GM12878 (cell line): ENCODE results near the gene TRIM7. TPM values are rescaled to one million over a fixed set of nuclear protein-coding genes. Genes with fewer than 3 reads are reported as not detected.

Experiments
- ATAC-seq: fragments of 200-7000 bp; cut with Tn5 transposase; 3 replicates; pipeline ENCODE4 v1.9.1; 2020; ENCODE audit warnings: mild to moderate bottlenecking, moderate library complexity
- BruUV-seq: library from RNA; stranded (reverse); fragments of 400-500 nt; replicated peaks from 2 replicates; lab custom pipeline; 2021; lab: Mats Ljungman, UMichigan
- CTCF ChIA-PET: fragments of 300-600 bp; sonication (Branson Sonifier 250); formaldehyde crosslinking; extraction: SDS; loops from one replicate; lab custom pipeline; 2021; ENCODE audit warnings: inconsistent platforms; lab: Yijun Ruan, JAX
- POLR2A ChIA-PET: fragments of 350-600 bp; formaldehyde crosslinking; extraction: SDS; loops from one replicate; lab custom pipeline; 2021; ENCODE audit warnings: inconsistent platforms; lab: Charles Lee
- RAD21 ChIA-PET: fragments of 300-600 bp; sonication (Branson Sonifier 250); formaldehyde crosslinking; loops from one replicate; lab custom pipeline; 2023; ENCODE audit warnings: antibody characterized with exemption; ENCODE audit not compliant: unreplicated experiment; lab: Charles Lee
- SMC1A ChIA-PET: fragments of 300-600 bp; sonication (Branson Sonifier 250); formaldehyde crosslinking; loops from one replicate; lab custom pipeline; 2023; ENCODE audit not compliant: unreplicated experiment, uncharacterized antibody; lab: Charles Lee
- DNase-seq: peaks from one replicate; pipeline ENCODE4 v3.0.0-alpha.2; 2011; ENCODE audit warnings: low read depth, low spot score
- FAIRE-seq: peaks from 3 replicates; lab custom pipeline; 2011; peaks lifted over from hg19 to GRCh38; lab: Jason Lieb, UNC
- H2AFZ ChIP-seq: 2 replicates; pipeline ENCODE4 v1.6.0; 2011; ENCODE audit warnings: low read depth, low read length, control low read depth; ENCODE audit not compliant: control insufficient read depth
- H3K27ac ChIP-seq: 2 replicates; pipeline ENCODE4 v1.5.1; 2011; ENCODE audit warnings: control low read depth; ENCODE audit not compliant: control insufficient read depth, insufficient read depth
- H3K27me3 ChIP-seq, 2 experiments: replicated peaks in 1 of 2; 2 replicates each; pipeline versions ENCODE4 v1.6.0 to v1.6.1; 2011; ENCODE audit warnings: low read length in 1 of 2; ENCODE audit not compliant: control insufficient read depth in 2 of 2, insufficient read depth in 2 of 2
- H3K36me3 ChIP-seq, 2 experiments: 2 replicates each; pipeline ENCODE4 v1.5.1; 2011; ENCODE audit warnings: low read length in 1 of 2; ENCODE audit not compliant: control insufficient read depth in 2 of 2, insufficient read depth in 2 of 2
- H3K4me1 ChIP-seq: 2 replicates; pipeline ENCODE4 v1.6.1; 2011; ENCODE audit warnings: mild to moderate bottlenecking, low read length, moderate library complexity, mixed read lengths; ENCODE audit not compliant: control insufficient read depth, insufficient read depth
- H3K4me2 ChIP-seq: 2 replicates; pipeline ENCODE4 v1.6.0; 2011; ENCODE audit warnings: control low read depth; ENCODE audit not compliant: control insufficient read depth, insufficient read depth
- H3K4me3 ChIP-seq: fragments of 200-600 bp; sonication (generic); 2 replicates; pipeline ENCODE4 v1.5.1; 2016
- H3K79me2 ChIP-seq: 2 replicates; pipeline ENCODE4 v1.6.0; 2011; ENCODE audit warnings: low read length; ENCODE audit not compliant: control insufficient read depth, insufficient read depth
- H3K9ac ChIP-seq: 2 replicates; pipeline ENCODE4 v1.8.0; 2011; ENCODE audit warnings: low read length, control low read depth, mixed read lengths; ENCODE audit not compliant: control insufficient read depth, insufficient read depth
- H3K9me3 ChIP-seq: replicated peaks from 3 replicates; pipeline ENCODE4 v1.5.1; 2011; ENCODE audit warnings: mild to moderate bottlenecking, low read length; ENCODE audit not compliant: control insufficient read depth, insufficient read depth
- H4K20me1 ChIP-seq: 2 replicates; pipeline ENCODE4 v1.6.0; 2011; ENCODE audit not compliant: control insufficient read depth, insufficient read depth
- BCL3 ChIP-seq: IDR thresholded peaks from 2 replicates; pipeline ENCODE4 v1.6.1; 2011; ENCODE audit warnings: borderline replicate concordance, low read depth, mild to moderate bottlenecking, moderate library complexity, low read length; ENCODE audit not compliant: insufficient read depth, poor library complexity, severe bottlenecking
- CBFB ChIP-seq: IDR thresholded peaks from 2 replicates; pipeline ENCODE4 v1.6.1; 2016; ENCODE audit warnings: antibody characterized with exemption, low read depth
- CHD2 ChIP-seq: IDR thresholded peaks from 2 replicates; pipeline ENCODE4 v1.6.1; 2011; ENCODE audit warnings: low read depth, low read length, improper control_type of control experiment, borderline replicate concordance
- EED ChIP-seq: sonication (generic); IDR thresholded peaks from 2 replicates; pipeline ENCODE4 v1.6.1; 2016; ENCODE audit warnings: antibody characterized with exemption, low read depth
- EZH2 ChIP-seq: IDR thresholded peaks from 2 replicates; pipeline ENCODE4 v1.6.1; 2012; ENCODE audit warnings: low read depth, mild to moderate bottlenecking, control low read depth, inconsistent platforms, low read length, borderline replicate concordance; ENCODE audit not compliant: control insufficient read depth
- HDGF ChIP-seq: fragments of 450-650 bp; IDR thresholded peaks from 2 replicates; pipeline ENCODE4 v1.6.1; 2016; ENCODE audit warnings: antibody characterized with exemption
- KDM1A ChIP-seq: fragments of 200-600 bp; sonication (generic); IDR thresholded peaks from 2 replicates; pipeline ENCODE4 v1.6.1; 2016; ENCODE audit warnings: borderline replicate concordance
- MTA3 ChIP-seq: IDR thresholded peaks from 2 replicates; pipeline ENCODE4 v1.6.1; 2012; ENCODE audit warnings: low read length, inconsistent platforms, borderline replicate concordance
- MXI1 ChIP-seq: fragments of 150-350 bp; IDR thresholded peaks from 2 replicates; pipeline ENCODE4 v1.6.1; 2011; ENCODE audit warnings: low read depth, mild to moderate bottlenecking, inconsistent platforms, low read length, improper control_type of control experiment
- RBBP5 ChIP-seq: fragments of 200-600 bp; sonication (generic); conservative IDR thresholded peaks from 2 replicates; pipeline ENCODE4 v1.6.1; 2016
- SIX5 ChIP-seq: IDR thresholded peaks from 2 replicates; pipeline ENCODE4 v1.6.1; 2011; ENCODE audit warnings: mild to moderate bottlenecking, low read depth, low read length, moderate library complexity; ENCODE audit not compliant: severe bottlenecking
- SMAD1 ChIP-seq: fragments of 450-650 bp; IDR thresholded peaks from 2 replicates; pipeline ENCODE4 v1.6.1; 2018; ENCODE audit warnings: mild to moderate bottlenecking, low read depth; ENCODE audit not compliant: partially characterized antibody
- SMC3 ChIP-seq: IDR thresholded peaks from 2 replicates; pipeline ENCODE4 v1.6.1; 2011; ENCODE audit warnings: low read length, improper control_type of control experiment, borderline replicate concordance
- SP1 ChIP-seq: IDR thresholded peaks from one replicate; pipeline ENCODE4 v1.6.1; 2011; ENCODE audit warnings: low read depth, low read length
- SREBF1 ChIP-seq: IDR thresholded peaks from 2 replicates; pipeline ENCODE4 v1.6.1; 2012; ENCODE audit warnings: mild to moderate bottlenecking, low read length
- SREBF2 ChIP-seq: IDR thresholded peaks from 2 replicates; pipeline ENCODE4 v1.6.1; 2012; ENCODE audit warnings: mild to moderate bottlenecking, low read length
- SUPT20H ChIP-seq: IDR thresholded peaks from 2 replicates; pipeline ENCODE4 v1.6.1; 2011; ENCODE audit warnings: low read depth, mild to moderate bottlenecking, low read length, moderate library complexity, borderline replicate concordance; ENCODE audit not compliant: control insufficient read depth
- USF2 ChIP-seq: IDR thresholded peaks from 2 replicates; pipeline ENCODE4 v1.6.1; 2011; ENCODE audit warnings: low read depth, low read length, improper control_type of control experiment, borderline replicate concordance
- ZNF207 ChIP-seq: fragments of 450-650 bp; IDR thresholded peaks from 2 replicates; pipeline ENCODE4 v1.6.1; 2014; ENCODE audit warnings: antibody characterized with exemption, mild to moderate bottlenecking, borderline replicate concordance
- ZZZ3 ChIP-seq: IDR thresholded peaks from 2 replicates; pipeline ENCODE4 v1.6.1; 2011; ENCODE audit warnings: low read depth; ENCODE audit not compliant: control insufficient read depth, insufficient read length
- WGBS: methylation state at CpG from one replicate; pipeline ENCODE4 v1.1.6; 2016; ENCODE audit warnings: low lambda C conversion rate; ENCODE audit not compliant: insufficient replicate concordance, insufficient coverage; ENCODE audit errors: missing lambda C conversion rate; 5-methylcytosine and 5-hydroxymethylcytosine counted together
- in situ Hi-C: fragments of 300-500 bp; cut with MboI; formaldehyde crosslinking; loops from 9 replicates; pipeline ENCODE4 v1.14.3; 2018; ENCODE audit warnings: mixed read lengths
- intact Hi-C: fragments of 100-400 bp; cut with micrococcal nuclease; formaldehyde crosslinking; loops from one replicate; pipeline ENCODE4 v1.14.2; 2022; ENCODE audit not compliant: unreplicated experiment
- polyA plus RNA-seq, 11 experiments: library from polyadenylated mRNA; depleted of rRNA in 4 of 11; unstranded in 6 of 11; stranded (reverse) in 5 of 11; fragments of >200 nt; fragmentation: Nextera tagmentation in 4 of 11; fragmentation: Illumina TruSeq in 1 of 11; extraction: Ambion mirVana in 4 of 11; extraction: Trizol in 1 of 11; gene quantifications; 1 replicate in 1 of 11; 2 replicates in 10 of 11; pipeline versions ENCODE4 v1.2.1 to v1.2.3, GENCODE V29; 2011 to 2016; ENCODE audit warnings: inconsistent platforms in 2 of 11, missing spikeins in 2 of 11, low read depth in 1 of 11
- total RNA-seq, 4 experiments: library from RNA; depleted of rRNA in 3 of 4; stranded (reverse); fragments of >200 nt in 3 of 4; fragmentation: Illumina TruSeq in 1 of 4; extraction: Trizol in 1 of 4; gene quantifications; 2 replicates each; pipeline versions ENCODE4 v1.2.1 to v1.2.3, GENCODE V29; 2013 to 2021

Gene TRIM7
- total and polyA plus RNA-seq, 10 of the 15 experiments (the other 5 are each of a cell fraction or from before 2014, with no cell fraction given): 0.02 to 1.6 (median 0.41) TPM

GRCh38 chr5:181163487-181164075 is 41.4 kb downstream of the TRIM7 start (continued):
- TF ChIP-seq MXI1: no peak
- TF ChIP-seq USF2: no peak
- TF ChIP-seq SUPT20H: no peak
- no peak for TF ChIP-seq EED
- TF ChIP-seq HDGF: peak; percentile 78; the same call in 1 of the 2 replicates

- POLR2A ChIA-PET: interaction anchor here (0.5 kb wide), 1 partner anchor 305 kb away, joined by 4 read pairs; no protein-coding TSS in a partner anchor
- Histone ChIP-seq H3K27me3 (no peaks in the 10 kb centered on the region), H4K20me1 (no peaks in the 10 kb centered on the region), H3K4me3 (peak overlapping the region; percentile 68; the same call in 1 of the 2 replicates), H3K27ac (peak overlapping the region; percentile 69; the same call in 1 of the 2 replicates), H2AFZ (peak overlapping the region; percentile 89), H3K4me1 (peaks cover 22% of the 10 kb centered on the region), H3K36me3 (no peaks in the 10 kb centered on the region), H3K9ac (peak overlapping the region; percentile 41; the same call in 1 of the 2 replicates), H3K4me2 (peak overlapping the region; percentile 96), H3K79me2 (no peaks in the 10 kb centered on the region), H3K9me3 (no peaks in the 10 kb centered on the region)
- CTCF ChIA-PET: interaction anchor here (0.6 to 1.4 kb wide), 2 partner anchors 11 to 23 kb away, joined by 4 to 7 read pairs; no protein-coding TSS in a partner anchor
- FAIRE-seq: no peak
- no peak for ATAC-seq
- SMC1A ChIA-PET: interaction anchor here (0.5 to 1.5 kb wide), 5 partner anchors 11 to 347 kb away, joined by 3 to 5 read pairs (median 4); no protein-coding TSS in a partner anchor
- WGBS: 49% methylated on average over 4 of the region's 4 CpGs
- in situ Hi-C loops (loop anchor here (5.0 kb wide), 1 partner anchor 359 kb away; the partner anchor contains the start of gene MGAT1), intact Hi-C loops (no loop called here)
- no TSS peak for BruUV-seq
- RAD21 ChIA-PET: interaction anchor here (1.1 kb wide), 1 partner anchor 15 kb away, joined by 4 read pairs; no protein-coding TSS in a partner anchor
- no peak for DNase-seq
- TF ChIP-seq SMC3 (no peak), SMAD1 (no peak), EZH2 (no peak), ZNF207 (no peak), MTA3 (no peak), RBBP5 (no peak), ZZZ3 (no peak), SIX5 (no peak), SREBF2 (no peak), CBFB (no peak), CHD2 (no peak), SP1 (no peak), BCL3 (no peak), KDM1A (no peak), SREBF1 (no peak)
These were observed 43.3 kb downstream of the TRIM7 start for GRCh38 chr5:181161534-181162175.
